Lower lobe of right lung (tissue), 2 donors: ENCODE results near the gene CDC42SE2. TPM values are rescaled to one million over a fixed set of nuclear protein-coding genes. Genes with fewer than 3 reads are reported as not detected.

Source experiments
- ATAC-seq, 2 donors: fragments of 200-7000 bp; cut with Tn5 transposase; one replicate each; pipeline ENCODE4 v1.9.1; 2020 to 2022; ENCODE audit warnings: mild to moderate bottlenecking in 2 of 2, moderate library complexity in 2 of 2
- DNase-seq: peaks from one replicate; pipeline ENCODE4 v3.0.0-alpha.2; 2020
- H3K27ac ChIP-seq: fragments of 200-600 bp; one replicate; pipeline ENCODE4 v1.8.0; 2022
- H3K27me3 ChIP-seq: fragments of 200-600 bp; one replicate; pipeline ENCODE4 v1.8.0; 2022; ENCODE audit warnings: low read depth
- H3K36me3 ChIP-seq: fragments of 200-600 bp; one replicate; pipeline ENCODE4 v1.8.0; 2022; ENCODE audit warnings: mild to moderate bottlenecking
- H3K4me1 ChIP-seq: fragments of 200-600 bp; one replicate; pipeline ENCODE4 v1.8.0; 2022
- H3K4me3 ChIP-seq: fragments of 200-600 bp; one replicate; pipeline ENCODE4 v1.8.0; 2022; ENCODE audit warnings: mild to moderate bottlenecking
- H3K9me3 ChIP-seq: fragments of 200-600 bp; one replicate; pipeline ENCODE4 v1.8.0; 2022
- intact Hi-C: fragments of 100-400 bp; cut with DNase I; formaldehyde crosslinking; loops from one replicate; pipeline ENCODE4 v1.11.0; 2022
- total RNA-seq: library from RNA; stranded (reverse); fragmentation: NEBNext Ultra II Directional; extraction: Animal tissue kit (Norgen Biotek cat#: 25700); gene quantifications from one replicate; pipeline ENCODE4 v1.2.1, GENCODE V29; 2021
- TF ChIP-seq, protein P1 (sequence below): fragments of 200-600 bp; IDR thresholded peaks from one replicate; pipeline ENCODE4 v1.8.0; 2022; ENCODE audit warnings: antibody characterized with exemption, mild to moderate bottlenecking
- donor health status: DM: no; HTN: yes; CAD: no; lungs with severe emphysema.

CDC42SE2 gene
- total RNA-seq, 1 donor from 2014 or later: 38.7 TPM

GRCh38 chr5:131423056-131423455 is 159.2 kb downstream of the CDC42SE2 start:
- DNase-seq: no peak
- no peaks in the 10 kb centered on the region for H3K9me3 ChIP-seq
- ATAC-seq: no peak
- H3K36me3 ChIP-seq: peaks cover 31% of the 10 kb centered on the region
- no peak overlapping the region for H3K4me3 ChIP-seq
- H3K27me3 ChIP-seq: no peaks in the 10 kb centered on the region
- no peak overlapping the region for H3K27ac ChIP-seq
- TF ChIP-seq, protein P1, sequence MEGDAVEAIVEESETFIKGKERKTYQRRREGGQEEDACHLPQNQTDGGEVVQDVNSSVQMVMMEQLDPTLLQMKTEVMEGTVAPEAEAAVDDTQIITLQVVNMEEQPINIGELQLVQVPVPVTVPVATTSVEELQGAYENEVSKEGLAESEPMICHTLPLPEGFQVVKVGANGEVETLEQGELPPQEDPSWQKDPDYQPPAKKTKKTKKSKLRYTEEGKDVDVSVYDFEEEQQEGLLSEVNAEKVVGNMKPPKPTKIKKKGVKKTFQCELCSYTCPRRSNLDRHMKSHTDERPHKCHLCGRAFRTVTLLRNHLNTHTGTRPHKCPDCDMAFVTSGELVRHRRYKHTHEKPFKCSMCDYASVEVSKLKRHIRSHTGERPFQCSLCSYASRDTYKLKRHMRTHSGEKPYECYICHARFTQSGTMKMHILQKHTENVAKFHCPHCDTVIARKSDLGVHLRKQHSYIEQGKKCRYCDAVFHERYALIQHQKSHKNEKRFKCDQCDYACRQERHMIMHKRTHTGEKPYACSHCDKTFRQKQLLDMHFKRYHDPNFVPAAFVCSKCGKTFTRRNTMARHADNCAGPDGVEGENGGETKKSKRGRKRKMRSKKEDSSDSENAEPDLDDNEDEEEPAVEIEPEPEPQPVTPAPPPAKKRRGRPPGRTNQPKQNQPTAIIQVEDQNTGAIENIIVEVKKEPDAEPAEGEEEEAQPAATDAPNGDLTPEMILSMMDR: peak; percentile 45
- intact Hi-C loops: no loop called here
- no peaks in the 10 kb centered on the region for H3K4me1 ChIP-seq

DNA sequence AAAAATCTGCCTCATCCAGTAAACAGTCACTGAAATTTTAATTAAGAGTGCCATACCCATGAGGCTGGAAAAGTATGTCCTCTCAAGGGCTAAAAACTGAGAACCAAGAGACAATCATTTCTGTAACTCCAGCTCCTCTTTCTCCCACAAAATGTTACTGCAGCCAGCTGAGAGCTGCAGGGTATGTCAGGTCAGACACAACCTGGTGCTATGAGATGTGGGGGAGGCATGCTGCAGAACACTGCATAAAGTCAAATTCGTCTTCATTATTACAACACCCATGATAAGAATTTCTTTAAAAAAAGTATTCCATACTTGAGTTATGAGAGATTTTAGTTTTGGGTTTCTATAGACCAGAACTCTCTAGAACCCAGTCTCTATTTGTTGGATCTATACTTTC is 162.2 kb downstream of the CDC42SE2 start:
- DNase-seq (no peak), ATAC-seq (no peak)
- Histone ChIP-seq H3K9me3 (no peaks in the 10 kb centered on the region), H3K27me3 (no peaks in the 10 kb centered on the region), H3K4me1 (no peaks in the 10 kb centered on the region), H3K36me3 (peaks cover 59% of the 10 kb centered on the region), H3K4me3 (no peak overlapping the region), H3K27ac (no peak overlapping the region)
- TF ChIP-seq, protein P1: no peak
- intact Hi-C loops: no loop called here

- DNase-seq: no peak
- H3K36me3 ChIP-seq: peaks cover 83% of the 10 kb centered on the region
- H3K27me3 ChIP-seq: no peaks in the 10 kb centered on the region
- TF ChIP-seq, protein P1: no peak
- intact Hi-C loops: no loop called here
- ATAC-seq: no peak
- peaks cover 3% of the 10 kb centered on the region for H3K4me1 ChIP-seq
- H3K4me3 ChIP-seq: no peak overlapping the region
- no peaks in the 10 kb centered on the region for H3K9me3 ChIP-seq
- H3K27ac ChIP-seq: no peak overlapping the region
Measured at GRCh38 chr5:131430794-131431193, 166.9 kb downstream of the CDC42SE2 start.

DNA sequence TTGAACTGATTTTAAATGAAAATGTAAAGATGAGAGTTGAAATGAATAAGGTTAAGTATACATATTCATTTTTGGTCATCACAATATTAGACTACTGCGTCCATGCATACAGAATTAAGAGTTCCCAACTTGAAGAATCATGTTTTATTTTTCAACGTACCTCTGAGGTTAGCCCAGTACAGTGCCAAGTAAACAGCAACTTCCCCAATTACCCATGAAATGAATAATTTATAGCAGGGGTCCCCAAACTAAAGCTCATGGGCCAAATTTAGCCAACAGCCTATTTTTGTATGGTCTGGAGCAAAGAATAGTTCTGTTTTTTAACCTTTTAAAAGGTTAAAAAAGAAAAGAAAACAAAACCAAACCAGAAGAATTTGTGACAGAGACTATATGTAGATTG is 167.9 kb downstream of the CDC42SE2 start:
- H3K27me3 ChIP-seq: no peaks in the 10 kb centered on the region
- H3K4me3 ChIP-seq: no peak overlapping the region
- H3K9me3 ChIP-seq: no peaks in the 10 kb centered on the region
- intact Hi-C loops: no loop called here
- H3K27ac ChIP-seq: no peak overlapping the region
- H3K4me1 ChIP-seq: peaks cover 9% of the 10 kb centered on the region
- TF ChIP-seq, protein P1: no peak
- DNase-seq: no peak
- peaks cover 74% of the 10 kb centered on the region for H3K36me3 ChIP-seq
- no peak for ATAC-seq

DNA sequence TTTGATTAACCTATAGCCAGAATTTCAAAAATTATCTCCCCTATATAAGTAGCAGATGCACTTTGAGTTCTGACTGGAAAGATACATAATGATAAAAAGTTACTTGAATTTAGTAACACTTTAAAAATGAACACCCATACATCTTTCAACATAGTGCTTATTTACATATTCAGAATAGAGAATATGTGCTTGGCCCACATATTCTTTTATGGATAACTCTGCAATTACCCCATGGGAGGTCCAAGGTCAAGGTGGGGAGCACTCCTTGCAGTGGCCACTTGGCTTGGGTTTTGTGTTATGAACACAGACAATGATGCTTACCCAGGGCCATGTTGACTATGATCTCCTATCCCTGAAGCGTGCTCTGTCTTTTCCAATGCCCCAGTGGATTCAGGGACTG is 169.3 kb downstream of the CDC42SE2 start:
- TF ChIP-seq, protein P1: no peak
- H3K9me3 ChIP-seq: no peaks in the 10 kb centered on the region
- intact Hi-C loops: no loop called here
- peaks cover 9% of the 10 kb centered on the region for H3K4me1 ChIP-seq
- H3K4me3 ChIP-seq: no peak overlapping the region
- no peak for ATAC-seq
- H3K27ac ChIP-seq: no peak overlapping the region
- no peak for DNase-seq
- H3K27me3 ChIP-seq: no peaks in the 10 kb centered on the region
- peaks cover 79% of the 10 kb centered on the region for H3K36me3 ChIP-seq

- DNase-seq (no peak), ATAC-seq (peak; percentile 35 to 37)
- Histone ChIP-seq H3K4me1 (peaks cover 9% of the 10 kb centered on the region), H3K36me3 (peaks cover 73% of the 10 kb centered on the region), H3K27me3 (no peaks in the 10 kb centered on the region), H3K27ac (peak overlapping the region; percentile 47), H3K4me3 (no peak overlapping the region), H3K9me3 (no peaks in the 10 kb centered on the region)
- TF ChIP-seq, protein P1: no peak
- intact Hi-C loops: no loop called here
Measured at GRCh38 chr5:131436081-131436480, 172.2 kb downstream of the CDC42SE2 start.
